K562 (cell line): Measurements from ENCODE around the gene COX5A. TPM values are rescaled to one million over a fixed set of nuclear protein-coding genes. Genes with fewer than 3 reads are reported as not detected.
A peak's percentile ranks its signal among the peaks of the same experiment; 100 is the strongest.

Source experiments
- CREB3 ChIP-seq: fragments of 450-650 bp; conservative IDR thresholded peaks from 2 replicates; pipeline ENCODE4 v1.6.1; 2016; ENCODE audit warnings: missing genetic modification characterization, low read depth, mild to moderate bottlenecking, missing compliant biosample characterization, moderate library complexity
- MGA ChIP-seq: fragments of 450-650 bp; IDR thresholded peaks from 2 replicates; pipeline ENCODE4 v1.6.1; 2016; ENCODE audit warnings: mild to moderate bottlenecking, moderate library complexity
- SUPT5H ChIP-seq: fragments of 450-650 bp; IDR thresholded peaks from 2 replicates; pipeline ENCODE4 v1.6.1; 2016
- ZNF263 ChIP-seq: sonication (generic); formaldehyde crosslinking; IDR thresholded peaks from 2 replicates; pipeline ENCODE4 v1.8.0; 2022; ENCODE audit warnings: mild to moderate bottlenecking, missing genetic modification reagents, borderline replicate concordance
- polyA plus RNA-seq, 8 experiments: library from polyadenylated mRNA; depleted of rRNA in 4 of 8; stranded (reverse) in 5 of 8; unstranded in 3 of 8; fragments of >200 nt; fragmentation: Nextera tagmentation in 2 of 8; fragmentation: Illumina TruSeq in 1 of 8; extraction: Ambion mirVana in 2 of 8; extraction: Trizol in 1 of 8; gene quantifications; 2 replicates each; pipeline versions ENCODE4 v1.2.1 to v1.2.3, GENCODE V29; 2011 to 2014; ENCODE audit warnings: inconsistent platforms in 1 of 8, missing spikeins in 1 of 8
- total RNA-seq, 7 experiments: library from RNA; depleted of rRNA in 6 of 7; stranded (reverse); fragments of >200 nt in 6 of 7; fragmentation: Illumina TruSeq in 2 of 7; extraction: Trizol in 2 of 7; gene quantifications; 2 replicates each; pipeline versions ENCODE4 v1.2.1 to v1.2.3, GENCODE V29; 2011 to 2021; ENCODE audit warnings: low replicate concordance in 1 of 7

The COX5A gene
- total and polyA plus RNA-seq, 9 of the 15 experiments (the other 6 are each of a cell fraction or from before 2014, with no cell fraction given) = 86.8 to 553 (median 371) TPM

- peak; percentile 69 for TF ChIP-seq MGA
- TF ChIP-seq SUPT5H = 0 out of 2 replicates have a peak, but pooled peaks have one; percentile 26
- peak; percentile 24; the same call in 1 of the 2 replicates for TF ChIP-seq ZNF263 (CRISPR knock-in tag)
- TF ChIP-seq CREB3 = no peak
Observed at GRCh38 chr15:74956648-74957475, 19.0 kb upstream of the COX5A start, which contains the start of gene RPP25 (continued).
